ENCODE results near the gene TBX1. TPM values are rescaled to one million over a fixed set of nuclear protein-coding genes. Genes with fewer than 3 reads are reported as not detected.
A peak's percentile ranks its signal among the peaks of the same experiment; 100 is the strongest.

TBX1 gene
- total and polyA plus RNA-seq, 2 of the 13 experiments (the other 11 are each of a cell fraction or from before 2014, with no cell fraction given): not detected

DNA sequence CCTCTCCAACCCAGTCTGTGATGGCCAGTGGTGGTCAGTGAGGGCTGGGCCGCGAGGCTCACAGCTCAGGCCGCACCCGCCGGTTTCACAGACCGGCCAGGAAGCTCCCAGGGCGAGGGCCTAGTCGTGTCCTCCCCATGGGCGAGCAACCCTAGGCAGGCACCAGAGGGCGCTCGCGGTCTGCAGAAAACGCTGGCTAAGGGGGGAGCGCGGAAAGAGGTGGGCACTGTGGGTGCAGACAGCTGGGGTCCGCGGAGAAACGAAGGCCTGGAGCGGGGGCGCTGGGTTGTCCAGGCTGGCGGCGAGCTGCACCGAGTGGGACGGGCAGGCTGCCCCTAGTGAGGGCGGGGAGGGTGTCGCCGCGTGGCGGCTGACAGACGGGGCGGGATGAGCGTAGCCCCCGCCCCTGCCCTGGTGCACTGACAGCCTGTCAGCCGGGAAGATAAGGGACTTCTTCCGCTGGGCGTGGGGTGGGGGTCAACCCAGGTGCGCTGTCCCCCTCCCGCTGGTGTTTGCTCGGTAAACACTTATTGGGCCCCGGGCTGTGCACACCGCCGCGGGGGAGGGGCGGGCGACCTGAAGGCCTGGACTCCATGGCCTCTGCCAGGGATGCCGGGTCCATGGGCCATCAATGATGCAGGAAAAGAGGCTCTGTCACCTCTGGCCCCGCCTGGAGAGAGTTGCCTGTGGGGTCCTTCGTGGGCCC is 29.8 kb upstream of the TBX1 start (continued):
- TF ChIP-seq, protein P1, sequence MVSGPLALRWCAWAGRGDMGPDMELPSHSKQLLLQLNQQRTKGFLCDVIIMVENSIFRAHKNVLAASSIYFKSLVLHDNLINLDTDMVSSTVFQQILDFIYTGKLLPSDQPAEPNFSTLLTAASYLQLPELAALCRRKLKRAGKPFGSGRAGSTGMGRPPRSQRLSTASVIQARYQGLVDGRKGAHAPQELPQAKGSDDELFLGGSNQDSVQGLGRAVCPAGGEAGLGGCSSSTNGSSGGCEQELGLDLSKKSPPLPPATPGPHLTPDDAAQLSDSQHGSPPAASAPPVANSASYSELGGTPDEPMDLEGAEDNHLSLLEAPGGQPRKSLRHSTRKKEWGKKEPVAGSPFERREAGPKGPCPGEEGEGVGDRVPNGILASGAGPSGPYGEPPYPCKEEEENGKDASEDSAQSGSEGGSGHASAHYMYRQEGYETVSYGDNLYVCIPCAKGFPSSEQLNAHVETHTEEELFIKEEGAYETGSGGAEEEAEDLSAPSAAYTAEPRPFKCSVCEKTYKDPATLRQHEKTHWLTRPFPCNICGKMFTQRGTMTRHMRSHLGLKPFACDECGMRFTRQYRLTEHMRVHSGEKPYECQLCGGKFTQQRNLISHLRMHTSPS (CRISPR knock-in tag; IDR thresholded peaks at IDR 0.05; ENCODE audit: low read depth): peak; percentile 64; the same call in 1 of the 2 replicates
- TF ChIP-seq ZNF598 (CRISPR knock-in tag; IDR thresholded peaks at IDR 0.05; ENCODE audit: borderline replicate concordance): peak; percentile 76; the same call in 1 of the 2 replicates
- TF ChIP-seq, protein P2, sequence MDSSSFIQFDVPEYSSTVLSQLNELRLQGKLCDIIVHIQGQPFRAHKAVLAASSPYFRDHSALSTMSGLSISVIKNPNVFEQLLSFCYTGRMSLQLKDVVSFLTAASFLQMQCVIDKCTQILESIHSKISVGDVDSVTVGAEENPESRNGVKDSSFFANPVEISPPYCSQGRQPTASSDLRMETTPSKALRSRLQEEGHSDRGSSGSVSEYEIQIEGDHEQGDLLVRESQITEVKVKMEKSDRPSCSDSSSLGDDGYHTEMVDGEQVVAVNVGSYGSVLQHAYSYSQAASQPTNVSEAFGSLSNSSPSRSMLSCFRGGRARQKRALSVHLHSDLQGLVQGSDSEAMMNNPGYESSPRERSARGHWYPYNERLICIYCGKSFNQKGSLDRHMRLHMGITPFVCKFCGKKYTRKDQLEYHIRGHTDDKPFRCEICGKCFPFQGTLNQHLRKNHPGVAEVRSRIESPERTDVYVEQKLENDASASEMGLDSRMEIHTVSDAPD (CRISPR knock-in tag; IDR thresholded peaks at IDR 0.05): no peak
- peak; percentile 37 for TF ChIP-seq GABPA (IDR thresholded peaks at IDR 0.05; ENCODE audit: low read depth, low read length)
- TF ChIP-seq GABPA (CRISPR knock-in tag; IDR thresholded peaks at IDR 0.05; ENCODE audit: low read depth): peak; percentile 61; the same call in 1 of the 2 replicates
- TF ChIP-seq SCMH1 (CRISPR knock-in tag; IDR thresholded peaks at IDR 0.05; ENCODE audit: borderline replicate concordance): no peak
- TF ChIP-seq ZNF431 (CRISPR knock-in tag; IDR thresholded peaks at IDR 0.05; ENCODE audit: borderline replicate concordance, low read depth): 0 out of 2 replicates have a peak, but pooled peaks have one; percentile 37
- no peak for TF ChIP-seq AKAP8 (CRISPR knock-in tag; IDR thresholded peaks at IDR 0.05)
- TF ChIP-seq ZNF709 (CRISPR knock-in tag; IDR thresholded peaks at IDR 0.05): peak; percentile 47; the same call in 1 of the 2 replicates
- peak; percentile 94 for TF ChIP-seq FOXA3 (CRISPR knock-in tag; IDR thresholded peaks at IDR 0.05)
- TF ChIP-seq MED1 (CRISPR knock-in tag; IDR thresholded peaks at IDR 0.05): 0 out of 2 replicates have a peak, but pooled peaks have one; percentile 16
- 0 out of 2 replicates have a peak, but pooled peaks have one; percentile 45 for TF ChIP-seq ZNF446 (CRISPR knock-in tag; IDR thresholded peaks at IDR 0.05)
- peak; percentile 91 for TF ChIP-seq SAP130 (CRISPR knock-in tag; IDR thresholded peaks at IDR 0.05; ENCODE audit: low read depth)
- TF ChIP-seq RXRA (CRISPR knock-in tag; IDR thresholded peaks at IDR 0.05): peak; percentile 94
- no peak for TF ChIP-seq PAWR (CRISPR knock-in tag; IDR thresholded peaks at IDR 0.05; ENCODE audit: borderline replicate concordance)
- TF ChIP-seq ZSCAN25 (CRISPR knock-in tag; IDR thresholded peaks at IDR 0.05): peak; percentile 73
- TF ChIP-seq ZNF468 (CRISPR knock-in tag; IDR thresholded peaks at IDR 0.05): no peak
- TF ChIP-seq RBFOX2 (IDR thresholded peaks at IDR 0.05; ENCODE audit: low read depth, low read length): no peak
- TF ChIP-seq HNRNPK (IDR thresholded peaks at IDR 0.05; ENCODE audit: low read depth, low read length, poor library complexity, severe bottlenecking): peak; percentile 11
- TF ChIP-seq, protein P3, sequence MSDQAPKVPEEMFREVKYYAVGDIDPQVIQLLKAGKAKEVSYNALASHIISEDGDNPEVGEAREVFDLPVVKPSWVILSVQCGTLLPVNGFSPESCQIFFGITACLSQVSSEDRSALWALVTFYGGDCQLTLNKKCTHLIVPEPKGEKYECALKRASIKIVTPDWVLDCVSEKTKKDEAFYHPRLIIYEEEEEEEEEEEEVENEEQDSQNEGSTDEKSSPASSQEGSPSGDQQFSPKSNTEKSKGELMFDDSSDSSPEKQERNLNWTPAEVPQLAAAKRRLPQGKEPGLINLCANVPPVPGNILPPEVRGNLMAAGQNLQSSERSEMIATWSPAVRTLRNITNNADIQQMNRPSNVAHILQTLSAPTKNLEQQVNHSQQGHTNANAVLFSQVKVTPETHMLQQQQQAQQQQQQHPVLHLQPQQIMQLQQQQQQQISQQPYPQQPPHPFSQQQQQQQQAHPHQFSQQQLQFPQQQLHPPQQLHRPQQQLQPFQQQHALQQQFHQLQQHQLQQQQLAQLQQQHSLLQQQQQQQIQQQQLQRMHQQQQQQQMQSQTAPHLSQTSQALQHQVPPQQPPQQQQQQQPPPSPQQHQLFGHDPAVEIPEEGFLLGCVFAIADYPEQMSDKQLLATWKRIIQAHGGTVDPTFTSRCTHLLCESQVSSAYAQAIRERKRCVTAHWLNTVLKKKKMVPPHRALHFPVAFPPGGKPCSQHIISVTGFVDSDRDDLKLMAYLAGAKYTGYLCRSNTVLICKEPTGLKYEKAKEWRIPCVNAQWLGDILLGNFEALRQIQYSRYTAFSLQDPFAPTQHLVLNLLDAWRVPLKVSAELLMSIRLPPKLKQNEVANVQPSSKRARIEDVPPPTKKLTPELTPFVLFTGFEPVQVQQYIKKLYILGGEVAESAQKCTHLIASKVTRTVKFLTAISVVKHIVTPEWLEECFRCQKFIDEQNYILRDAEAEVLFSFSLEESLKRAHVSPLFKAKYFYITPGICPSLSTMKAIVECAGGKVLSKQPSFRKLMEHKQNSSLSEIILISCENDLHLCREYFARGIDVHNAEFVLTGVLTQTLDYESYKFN (CRISPR knock-in tag; conservative IDR thresholded peaks at IDR 0.05): peak; percentile 91
- TF ChIP-seq ZNF34 (CRISPR knock-in tag; IDR thresholded peaks at IDR 0.05; ENCODE audit: borderline replicate concordance): no peak
- peak; percentile 38; the same call in 1 of the 2 replicates for TF ChIP-seq ZNF839 (CRISPR knock-in tag; IDR thresholded peaks at IDR 0.05; ENCODE audit: borderline replicate concordance)
- TF ChIP-seq ZNF549 (CRISPR knock-in tag; IDR thresholded peaks at IDR 0.05): no peak
- TF ChIP-seq ZNF619 (CRISPR knock-in tag; IDR thresholded peaks at IDR 0.05): peak; percentile 91
